HEK293 (cell line): Measurements from ENCODE around the gene IL11.

Experiments
- KLF8 ChIP-seq: fragments of 450-650 bp; formaldehyde crosslinking; IDR thresholded peaks from 2 replicates; pipeline ENCODE4 v1.5.1; 2016; ENCODE audit warnings: missing biosample characterization, missing genetic modification characterization
- KLF9 ChIP-seq: fragments of 450-650 bp; formaldehyde crosslinking; IDR thresholded peaks from 2 replicates; pipeline ENCODE4 v1.5.1; 2016; ENCODE audit warnings: missing biosample characterization, missing genetic modification characterization, low read depth
- SP3 ChIP-seq: fragments of 450-650 bp; formaldehyde crosslinking; IDR thresholded peaks from 2 replicates; pipeline ENCODE4 v1.5.1; 2016; ENCODE audit warnings: missing biosample characterization, missing genetic modification characterization
- SP7 ChIP-seq: fragments of 450-650 bp; formaldehyde crosslinking; IDR thresholded peaks from 2 replicates; pipeline ENCODE4 v1.5.1; 2016; ENCODE audit warnings: missing biosample characterization, missing genetic modification characterization
- WT1 ChIP-seq: fragments of 450-650 bp; formaldehyde crosslinking; IDR thresholded peaks from 2 replicates; pipeline ENCODE4 v1.5.1; 2016; ENCODE audit warnings: missing biosample characterization, missing genetic modification characterization
- ZNF112 ChIP-seq: fragments of 450-650 bp; formaldehyde crosslinking; IDR thresholded peaks from 2 replicates; pipeline ENCODE4 v1.5.0; 2017; ENCODE audit warnings: missing biosample characterization, missing genetic modification characterization
- ZNF366 ChIP-seq: fragments of 450-650 bp; formaldehyde crosslinking; conservative IDR thresholded peaks from 2 replicates; pipeline ENCODE4 v1.5.1; 2016; ENCODE audit warnings: missing biosample characterization, missing genetic modification characterization
- ZNF596 ChIP-seq: fragments of 450-650 bp; IDR thresholded peaks from 2 replicates; pipeline ENCODE4 v1.5.0; 2018; ENCODE audit warnings: missing biosample characterization, mild to moderate bottlenecking, missing genetic modification characterization, moderate library complexity
- ZNF670 ChIP-seq: fragments of 450-650 bp; formaldehyde crosslinking; IDR thresholded peaks from 2 replicates; pipeline ENCODE4 v1.5.1; 2016; ENCODE audit warnings: missing biosample characterization, missing genetic modification characterization, low read depth
- ZNF76 ChIP-seq: fragments of 450-650 bp; formaldehyde crosslinking; IDR thresholded peaks from 2 replicates; pipeline ENCODE4; 2016; ENCODE audit warnings: low read depth, missing biosample characterization, missing genetic modification characterization, borderline replicate concordance
- ZNF777 ChIP-seq: fragments of 450-650 bp; formaldehyde crosslinking; IDR thresholded peaks from 2 replicates; pipeline ENCODE4 v1.5.1; 2017; ENCODE audit warnings: missing biosample characterization, missing genetic modification characterization, borderline replicate concordance
- ZXDB ChIP-seq: fragments of 450-650 bp; formaldehyde crosslinking; IDR thresholded peaks from 2 replicates; pipeline ENCODE4 v1.5.1; 2016; ENCODE audit warnings: missing biosample characterization, missing genetic modification characterization
- TF ChIP-seq, protein P1 (sequence below): fragments of 450-650 bp; formaldehyde crosslinking; IDR thresholded peaks from 2 replicates; pipeline ENCODE4 v1.5.1; 2016; ENCODE audit warnings: missing biosample characterization, missing genetic modification characterization
- TF ChIP-seq, protein P2 (sequence below): fragments of 450-650 bp; formaldehyde crosslinking; IDR thresholded peaks from 2 replicates; pipeline ENCODE4 v1.5.1; 2017; ENCODE audit warnings: missing biosample characterization, missing genetic modification characterization
- TF ChIP-seq, protein P3 (sequence below): fragments of 450-650 bp; formaldehyde crosslinking; IDR thresholded peaks from 2 replicates; pipeline ENCODE4 v1.5.1; 2016; ENCODE audit warnings: missing biosample characterization, missing genetic modification characterization
- TF ChIP-seq, protein P4 (sequence below): fragments of 450-650 bp; formaldehyde crosslinking; IDR thresholded peaks from 2 replicates; pipeline ENCODE4 v1.5.1; 2016; ENCODE audit warnings: missing biosample characterization, missing genetic modification characterization
- TF ChIP-seq, protein P5 (sequence below): fragments of 450-650 bp; formaldehyde crosslinking; IDR thresholded peaks from 2 replicates; pipeline ENCODE4 v1.5.1; 2016; ENCODE audit warnings: missing biosample characterization, missing genetic modification characterization
- TF ChIP-seq, protein P6 (sequence below): fragments of 450-650 bp; formaldehyde crosslinking; IDR thresholded peaks from 2 replicates; pipeline ENCODE4 v1.5.1; 2017; ENCODE audit warnings: missing biosample characterization, mild to moderate bottlenecking, missing genetic modification characterization, moderate library complexity
- TF ChIP-seq, protein P7 (sequence below): fragments of 450-650 bp; formaldehyde crosslinking; conservative IDR thresholded peaks from 2 replicates; pipeline ENCODE4 v1.5.1; 2016; ENCODE audit warnings: low read depth, missing biosample characterization, missing genetic modification characterization
- TF ChIP-seq, protein P8 (sequence below): fragments of 450-650 bp; formaldehyde crosslinking; IDR thresholded peaks from 2 replicates; pipeline ENCODE4 v1.5.1; 2016; ENCODE audit warnings: missing biosample characterization, missing genetic modification characterization

Gene IL11

DNA sequence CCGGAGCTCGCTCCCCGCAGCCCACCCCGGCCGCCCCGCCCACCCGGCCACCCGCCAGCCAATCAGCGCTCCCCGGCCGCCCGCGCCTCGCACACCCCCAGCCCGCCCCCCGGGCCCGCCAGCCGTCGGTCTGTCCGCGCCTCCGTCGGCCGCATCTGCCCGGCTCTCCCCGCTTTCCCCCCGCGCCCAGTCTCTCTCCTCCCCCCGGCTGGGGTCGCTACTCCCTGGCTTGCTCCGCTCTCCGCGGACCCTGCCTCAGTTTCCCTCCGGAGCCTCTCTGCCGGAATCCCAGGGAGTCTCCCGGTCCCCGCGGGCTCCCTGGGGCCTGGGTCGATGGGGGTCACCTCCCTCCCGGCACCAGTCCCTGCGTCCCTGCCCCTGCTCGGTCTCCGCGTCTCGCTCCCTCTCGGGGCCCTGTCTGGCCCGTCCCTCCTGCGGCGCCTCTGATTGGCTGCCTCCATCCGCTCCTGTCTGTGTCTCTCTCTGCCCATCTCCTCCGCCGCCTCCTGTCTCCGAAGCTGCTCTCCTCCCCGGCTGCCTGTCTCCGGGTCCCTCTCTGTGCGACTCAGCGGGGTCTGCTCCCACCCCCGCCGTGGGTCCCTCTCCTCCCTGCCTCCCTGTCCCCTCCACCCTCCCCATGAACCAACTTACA lies 484 bp downstream of the IL11 start (continued):
- TF ChIP-seq, protein P1, sequence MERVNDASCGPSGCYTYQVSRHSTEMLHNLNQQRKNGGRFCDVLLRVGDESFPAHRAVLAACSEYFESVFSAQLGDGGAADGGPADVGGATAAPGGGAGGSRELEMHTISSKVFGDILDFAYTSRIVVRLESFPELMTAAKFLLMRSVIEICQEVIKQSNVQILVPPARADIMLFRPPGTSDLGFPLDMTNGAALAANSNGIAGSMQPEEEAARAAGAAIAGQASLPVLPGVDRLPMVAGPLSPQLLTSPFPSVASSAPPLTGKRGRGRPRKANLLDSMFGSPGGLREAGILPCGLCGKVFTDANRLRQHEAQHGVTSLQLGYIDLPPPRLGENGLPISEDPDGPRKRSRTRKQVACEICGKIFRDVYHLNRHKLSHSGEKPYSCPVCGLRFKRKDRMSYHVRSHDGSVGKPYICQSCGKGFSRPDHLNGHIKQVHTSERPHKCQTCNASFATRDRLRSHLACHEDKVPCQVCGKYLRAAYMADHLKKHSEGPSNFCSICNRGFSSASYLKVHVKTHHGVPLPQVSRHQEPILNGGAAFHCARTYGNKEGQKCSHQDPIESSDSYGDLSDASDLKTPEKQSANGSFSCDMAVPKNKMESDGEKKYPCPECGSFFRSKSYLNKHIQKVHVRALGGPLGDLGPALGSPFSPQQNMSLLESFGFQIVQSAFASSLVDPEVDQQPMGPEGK (tag by site-specific recombination), result peak; percentile 85
- TF ChIP-seq, protein P2, sequence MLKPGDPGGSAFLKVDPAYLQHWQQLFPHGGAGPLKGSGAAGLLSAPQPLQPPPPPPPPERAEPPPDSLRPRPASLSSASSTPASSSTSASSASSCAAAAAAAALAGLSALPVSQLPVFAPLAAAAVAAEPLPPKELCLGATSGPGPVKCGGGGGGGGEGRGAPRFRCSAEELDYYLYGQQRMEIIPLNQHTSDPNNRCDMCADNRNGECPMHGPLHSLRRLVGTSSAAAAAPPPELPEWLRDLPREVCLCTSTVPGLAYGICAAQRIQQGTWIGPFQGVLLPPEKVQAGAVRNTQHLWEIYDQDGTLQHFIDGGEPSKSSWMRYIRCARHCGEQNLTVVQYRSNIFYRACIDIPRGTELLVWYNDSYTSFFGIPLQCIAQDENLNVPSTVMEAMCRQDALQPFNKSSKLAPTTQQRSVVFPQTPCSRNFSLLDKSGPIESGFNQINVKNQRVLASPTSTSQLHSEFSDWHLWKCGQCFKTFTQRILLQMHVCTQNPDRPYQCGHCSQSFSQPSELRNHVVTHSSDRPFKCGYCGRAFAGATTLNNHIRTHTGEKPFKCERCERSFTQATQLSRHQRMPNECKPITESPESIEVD (tag by site-specific recombination), result no peak
- TF ChIP-seq ZNF112 (tag by site-specific recombination), result no peak
- TF ChIP-seq SP7 (tag by site-specific recombination), result peak; percentile 37; the same call in 1 of the 2 replicates
- TF ChIP-seq ZNF777 (tag by site-specific recombination), result peak; percentile 94
- TF ChIP-seq, protein P3, sequence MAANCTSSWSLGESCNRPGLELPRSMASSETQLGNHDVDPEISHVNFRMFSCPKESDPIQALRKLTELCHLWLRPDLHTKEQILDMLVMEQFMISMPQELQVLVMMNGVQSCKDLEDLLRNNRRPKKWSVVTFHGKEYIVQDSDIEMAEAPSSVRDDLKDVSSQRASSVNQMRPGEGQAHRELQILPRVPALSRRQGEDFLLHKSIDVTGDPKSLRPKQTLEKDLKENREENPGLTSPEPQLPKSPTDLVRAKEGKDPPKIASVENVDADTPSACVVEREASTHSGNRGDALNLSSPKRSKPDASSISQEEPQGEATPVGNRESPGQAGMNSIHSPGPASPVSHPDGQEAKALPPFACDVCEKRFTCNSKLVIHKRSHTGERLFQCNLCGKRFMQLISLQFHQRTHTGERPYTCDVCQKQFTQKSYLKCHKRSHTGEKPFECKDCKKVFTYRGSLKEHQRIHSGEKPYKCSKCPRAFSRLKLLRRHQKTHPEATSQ, result no peak
- TF ChIP-seq, protein P4, sequence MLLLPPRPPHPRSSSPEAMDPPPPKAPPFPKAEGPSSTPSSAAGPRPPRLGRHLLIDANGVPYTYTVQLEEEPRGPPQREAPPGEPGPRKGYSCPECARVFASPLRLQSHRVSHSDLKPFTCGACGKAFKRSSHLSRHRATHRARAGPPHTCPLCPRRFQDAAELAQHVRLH (tag by site-specific recombination), result no peak
- TF ChIP-seq ZNF366, result peak; percentile 72
- TF ChIP-seq, protein P5, sequence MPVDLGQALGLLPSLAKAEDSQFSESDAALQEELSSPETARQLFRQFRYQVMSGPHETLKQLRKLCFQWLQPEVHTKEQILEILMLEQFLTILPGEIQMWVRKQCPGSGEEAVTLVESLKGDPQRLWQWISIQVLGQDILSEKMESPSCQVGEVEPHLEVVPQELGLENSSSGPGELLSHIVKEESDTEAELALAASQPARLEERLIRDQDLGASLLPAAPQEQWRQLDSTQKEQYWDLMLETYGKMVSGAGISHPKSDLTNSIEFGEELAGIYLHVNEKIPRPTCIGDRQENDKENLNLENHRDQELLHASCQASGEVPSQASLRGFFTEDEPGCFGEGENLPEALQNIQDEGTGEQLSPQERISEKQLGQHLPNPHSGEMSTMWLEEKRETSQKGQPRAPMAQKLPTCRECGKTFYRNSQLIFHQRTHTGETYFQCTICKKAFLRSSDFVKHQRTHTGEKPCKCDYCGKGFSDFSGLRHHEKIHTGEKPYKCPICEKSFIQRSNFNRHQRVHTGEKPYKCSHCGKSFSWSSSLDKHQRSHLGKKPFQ (tag by site-specific recombination), result no peak
- TF ChIP-seq ZNF596 (tag by site-specific recombination), result no peak
- TF ChIP-seq SP3 (tag by site-specific recombination), result peak; percentile 43
- TF ChIP-seq ZNF670 (tag by site-specific recombination), result no peak
- peak; percentile 61 for TF ChIP-seq KLF8 (tag by site-specific recombination)
- peak; percentile 36; the same call in 1 of the 2 replicates for TF ChIP-seq WT1 (tag by site-specific recombination)
- TF ChIP-seq, protein P6, sequence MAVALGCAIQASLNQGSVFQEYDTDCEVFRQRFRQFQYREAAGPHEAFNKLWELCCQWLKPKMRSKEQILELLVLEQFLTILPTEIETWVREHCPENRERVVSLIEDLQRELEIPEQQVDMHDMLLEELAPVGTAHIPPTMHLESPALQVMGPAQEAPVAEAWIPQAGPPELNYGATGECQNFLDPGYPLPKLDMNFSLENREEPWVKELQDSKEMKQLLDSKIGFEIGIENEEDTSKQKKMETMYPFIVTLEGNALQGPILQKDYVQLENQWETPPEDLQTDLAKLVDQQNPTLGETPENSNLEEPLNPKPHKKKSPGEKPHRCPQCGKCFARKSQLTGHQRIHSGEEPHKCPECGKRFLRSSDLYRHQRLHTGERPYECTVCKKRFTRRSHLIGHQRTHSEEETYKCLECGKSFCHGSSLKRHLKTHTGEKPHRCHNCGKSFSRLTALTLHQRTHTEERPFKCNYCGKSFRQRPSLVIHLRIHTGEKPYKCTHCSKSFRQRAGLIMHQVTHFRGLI (tag by site-specific recombination), result no peak
- TF ChIP-seq, protein P7, sequence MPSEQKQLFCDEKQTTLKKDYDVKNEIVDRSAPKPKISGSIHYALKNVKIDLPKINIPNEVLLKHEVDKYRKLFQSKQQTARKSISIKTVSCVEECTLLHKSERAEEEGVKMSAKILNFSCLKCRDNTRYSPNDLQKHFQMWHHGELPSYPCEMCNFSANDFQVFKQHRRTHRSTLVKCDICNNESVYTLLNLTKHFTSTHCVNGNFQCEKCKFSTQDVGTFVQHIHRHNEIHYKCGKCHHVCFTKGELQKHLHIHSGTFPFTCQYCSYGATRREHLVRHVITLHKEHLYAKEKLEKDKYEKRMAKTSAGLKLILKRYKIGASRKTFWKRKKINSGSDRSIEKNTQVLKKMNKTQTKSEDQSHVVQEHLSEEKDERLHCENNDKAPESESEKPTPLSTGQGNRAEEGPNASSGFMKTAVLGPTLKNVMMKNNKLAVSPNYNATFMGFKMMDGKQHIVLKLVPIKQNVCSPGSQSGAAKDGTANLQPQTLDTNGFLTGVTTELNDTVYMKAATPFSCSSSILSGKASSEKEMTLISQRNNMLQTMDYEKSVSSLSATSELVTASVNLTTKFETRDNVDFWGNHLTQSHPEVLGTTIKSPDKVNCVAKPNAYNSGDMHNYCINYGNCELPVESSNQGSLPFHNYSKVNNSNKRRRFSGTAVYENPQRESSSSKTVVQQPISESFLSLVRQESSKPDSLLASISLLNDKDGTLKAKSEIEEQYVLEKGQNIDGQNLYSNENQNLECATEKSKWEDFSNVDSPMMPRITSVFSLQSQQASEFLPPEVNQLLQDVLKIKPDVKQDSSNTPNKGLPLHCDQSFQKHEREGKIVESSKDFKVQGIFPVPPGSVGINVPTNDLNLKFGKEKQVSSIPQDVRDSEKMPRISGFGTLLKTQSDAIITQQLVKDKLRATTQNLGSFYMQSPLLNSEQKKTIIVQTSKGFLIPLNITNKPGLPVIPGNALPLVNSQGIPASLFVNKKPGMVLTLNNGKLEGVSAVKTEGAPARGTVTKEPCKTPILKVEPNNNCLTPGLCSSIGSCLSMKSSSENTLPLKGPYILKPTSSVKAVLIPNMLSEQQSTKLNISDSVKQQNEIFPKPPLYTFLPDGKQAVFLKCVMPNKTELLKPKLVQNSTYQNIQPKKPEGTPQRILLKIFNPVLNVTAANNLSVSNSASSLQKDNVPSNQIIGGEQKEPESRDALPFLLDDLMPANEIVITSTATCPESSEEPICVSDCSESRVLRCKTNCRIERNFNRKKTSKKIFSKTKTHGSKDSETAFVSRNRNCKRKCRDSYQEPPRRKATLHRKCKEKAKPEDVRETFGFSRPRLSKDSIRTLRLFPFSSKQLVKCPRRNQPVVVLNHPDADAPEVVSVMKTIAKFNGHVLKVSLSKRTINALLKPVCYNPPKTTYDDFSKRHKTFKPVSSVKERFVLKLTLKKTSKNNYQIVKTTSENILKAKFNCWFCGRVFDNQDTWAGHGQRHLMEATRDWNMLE (tag by site-specific recombination), result no peak
- no peak for TF ChIP-seq KLF9 (tag by site-specific recombination)
- peak; percentile 93 for TF ChIP-seq ZXDB
- TF ChIP-seq, protein P8, sequence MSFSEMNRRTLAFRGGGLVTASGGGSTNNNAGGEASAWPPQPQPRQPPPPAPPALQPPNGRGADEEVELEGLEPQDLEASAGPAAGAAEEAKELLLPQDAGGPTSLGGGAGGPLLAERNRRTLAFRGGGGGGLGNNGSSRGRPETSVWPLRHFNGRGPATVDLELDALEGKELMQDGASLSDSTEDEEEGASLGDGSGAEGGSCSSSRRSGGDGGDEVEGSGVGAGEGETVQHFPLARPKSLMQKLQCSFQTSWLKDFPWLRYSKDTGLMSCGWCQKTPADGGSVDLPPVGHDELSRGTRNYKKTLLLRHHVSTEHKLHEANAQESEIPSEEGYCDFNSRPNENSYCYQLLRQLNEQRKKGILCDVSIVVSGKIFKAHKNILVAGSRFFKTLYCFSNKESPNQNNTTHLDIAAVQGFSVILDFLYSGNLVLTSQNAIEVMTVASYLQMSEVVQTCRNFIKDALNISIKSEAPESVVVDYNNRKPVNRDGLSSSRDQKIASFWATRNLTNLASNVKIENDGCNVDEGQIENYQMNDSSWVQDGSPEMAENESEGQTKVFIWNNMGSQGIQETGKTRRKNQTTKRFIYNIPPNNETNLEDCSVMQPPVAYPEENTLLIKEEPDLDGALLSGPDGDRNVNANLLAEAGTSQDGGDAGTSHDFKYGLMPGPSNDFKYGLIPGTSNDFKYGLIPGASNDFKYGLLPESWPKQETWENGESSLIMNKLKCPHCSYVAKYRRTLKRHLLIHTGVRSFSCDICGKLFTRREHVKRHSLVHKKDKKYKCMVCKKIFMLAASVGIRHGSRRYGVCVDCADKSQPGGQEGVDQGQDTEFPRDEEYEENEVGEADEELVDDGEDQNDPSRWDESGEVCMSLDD (tag by site-specific recombination), result peak; percentile 90
- TF ChIP-seq ZNF76 (tag by site-specific recombination), result peak; percentile 53; the same call in 1 of the 2 replicates
